GM06990 (cell line): ENCODE data around the gene ACY1.
"Not testable (repeated sequence)": the region's sequence is repeated elsewhere in the genome, so short reads cannot be mapped to it uniquely, and the experiment has no call there.

ENCODE experiments used
- DNase-seq: peaks from one replicate; pipeline ENCODE4 v3.0.0-alpha.2; 2011; ENCODE audit not compliant: insufficient read length; ENCODE audit errors: extremely low read depth
- H3K27me3 ChIP-seq: replicated peaks from 2 replicates; pipeline ENCODE4 v1.6.0; 2011; ENCODE audit warnings: low read length; ENCODE audit not compliant: control insufficient read depth, insufficient read depth
- H3K36me3 ChIP-seq: 2 replicates; pipeline ENCODE4 v1.5.1; 2011; ENCODE audit warnings: low read length; ENCODE audit not compliant: control insufficient read depth, insufficient read depth
- H3K4me3 ChIP-seq: replicated peaks from 2 replicates; pipeline ENCODE4 v1.5.1; 2011; ENCODE audit warnings: low read depth, mild to moderate bottlenecking, control low read depth, low read length
- TF ChIP-seq, protein P1 (sequence below): IDR thresholded peaks from 2 replicates; pipeline ENCODE4 v1.5.1; 2011; ENCODE audit warnings: low read length, control low read depth, mild to moderate bottlenecking, inconsistent platforms; ENCODE audit not compliant: insufficient read depth, poor library complexity, severe bottlenecking

Gene ACY1

GRCh38 chr3:52029053-52029452 lies 45.7 kb downstream of the ACY1 start:
- no peaks in the 10 kb centered on the region for H3K27me3 ChIP-seq
- no peaks in the 10 kb centered on the region for H3K36me3 ChIP-seq
- no peak overlapping the region for H3K4me3 ChIP-seq
- TF ChIP-seq, protein P1, sequence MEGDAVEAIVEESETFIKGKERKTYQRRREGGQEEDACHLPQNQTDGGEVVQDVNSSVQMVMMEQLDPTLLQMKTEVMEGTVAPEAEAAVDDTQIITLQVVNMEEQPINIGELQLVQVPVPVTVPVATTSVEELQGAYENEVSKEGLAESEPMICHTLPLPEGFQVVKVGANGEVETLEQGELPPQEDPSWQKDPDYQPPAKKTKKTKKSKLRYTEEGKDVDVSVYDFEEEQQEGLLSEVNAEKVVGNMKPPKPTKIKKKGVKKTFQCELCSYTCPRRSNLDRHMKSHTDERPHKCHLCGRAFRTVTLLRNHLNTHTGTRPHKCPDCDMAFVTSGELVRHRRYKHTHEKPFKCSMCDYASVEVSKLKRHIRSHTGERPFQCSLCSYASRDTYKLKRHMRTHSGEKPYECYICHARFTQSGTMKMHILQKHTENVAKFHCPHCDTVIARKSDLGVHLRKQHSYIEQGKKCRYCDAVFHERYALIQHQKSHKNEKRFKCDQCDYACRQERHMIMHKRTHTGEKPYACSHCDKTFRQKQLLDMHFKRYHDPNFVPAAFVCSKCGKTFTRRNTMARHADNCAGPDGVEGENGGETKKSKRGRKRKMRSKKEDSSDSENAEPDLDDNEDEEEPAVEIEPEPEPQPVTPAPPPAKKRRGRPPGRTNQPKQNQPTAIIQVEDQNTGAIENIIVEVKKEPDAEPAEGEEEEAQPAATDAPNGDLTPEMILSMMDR = no peak
- no peak for DNase-seq

GRCh38 chr3:52029535-52029934 lies 46.2 kb downstream of the ACY1 start:
- TF ChIP-seq, protein P1 = no peak
- H3K27me3 ChIP-seq = no peaks in the 10 kb centered on the region
- H3K36me3 ChIP-seq = no peaks in the 10 kb centered on the region
- no peak for DNase-seq
- H3K4me3 ChIP-seq = no peak overlapping the region

GRCh38 chr3:52030714-52031310 lies 47.5 kb downstream of the ACY1 start:
- no peak for DNase-seq
- Histone ChIP-seq H3K27me3 (no peaks in the 10 kb centered on the region), H3K4me3 (no peak overlapping the region), H3K36me3 (no peaks in the 10 kb centered on the region)
- TF ChIP-seq, protein P1 = no peak

GRCh38 chr3:52031896-52032295 lies 48.6 kb downstream of the ACY1 start:
- no peaks in the 10 kb centered on the region for H3K27me3 ChIP-seq
- H3K4me3 ChIP-seq = no peak overlapping the region
- no peak for DNase-seq
- H3K36me3 ChIP-seq = no peaks in the 10 kb centered on the region
- TF ChIP-seq, protein P1 = no peak

DNA sequence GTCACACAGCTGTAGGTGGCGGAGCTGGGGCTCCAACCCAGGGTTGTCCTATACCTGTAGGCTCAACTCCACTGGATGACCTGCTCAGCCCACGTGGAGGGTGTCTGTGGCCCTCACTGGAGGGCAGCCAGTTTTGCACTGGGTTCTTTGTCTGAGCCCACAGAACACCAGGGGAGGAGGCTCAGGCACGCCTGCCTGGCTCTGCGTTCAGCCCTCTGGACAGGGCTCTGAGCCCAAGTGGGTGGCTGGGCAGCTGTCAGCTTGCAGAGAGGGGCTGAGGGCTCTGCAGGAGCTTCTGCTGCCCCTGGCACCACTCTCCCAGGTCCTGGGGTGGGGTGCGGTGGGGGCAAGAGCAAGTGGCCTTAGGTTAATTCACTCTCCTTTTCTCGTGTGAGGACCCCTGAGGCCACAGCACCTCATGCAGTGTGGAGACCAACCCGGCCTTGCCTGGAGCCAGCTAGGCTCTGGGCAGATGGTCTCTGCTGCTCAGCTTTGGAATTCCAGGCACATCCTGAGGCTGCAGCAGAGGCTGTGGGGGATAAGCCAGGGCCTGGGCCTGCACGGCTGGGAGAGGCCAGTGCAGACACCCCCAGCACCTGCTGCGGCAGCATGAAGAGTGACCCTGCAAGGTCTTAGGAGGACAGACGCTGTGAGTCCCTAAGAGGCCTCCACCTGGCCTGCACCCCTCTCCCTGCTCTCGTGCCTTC lies 49.5 kb downstream of the ACY1 start:
- Histone ChIP-seq H3K27me3 (no peaks in the 10 kb centered on the region), H3K36me3 (no peaks in the 10 kb centered on the region), H3K4me3 (no peak overlapping the region)
- TF ChIP-seq, protein P1 = no peak
- DNase-seq = no peak

DNA sequence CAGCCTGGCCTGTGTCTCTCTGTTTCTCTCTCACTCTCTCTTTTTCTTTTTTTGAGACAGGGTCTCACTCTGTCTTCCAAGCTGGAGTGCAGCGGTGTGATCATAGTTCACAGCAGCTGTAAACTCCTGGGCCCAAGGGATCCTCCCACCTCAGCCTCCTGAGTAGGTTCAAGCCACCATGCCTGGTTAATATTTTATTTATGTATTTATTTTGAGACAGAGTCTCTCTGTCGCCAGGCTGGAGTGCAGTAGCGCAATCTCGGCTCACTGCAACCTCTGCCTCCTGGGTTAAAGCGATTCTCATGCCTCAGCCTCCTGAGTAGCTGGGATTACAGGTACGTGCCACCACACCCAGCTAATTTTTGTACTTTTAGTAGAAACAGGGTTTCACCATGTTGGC lies 50.4 kb downstream of the ACY1 start:
- H3K36me3 ChIP-seq, DNase-seq, H3K4me3 ChIP-seq, H3K27me3 ChIP-seq: not testable (repeated sequence)
